ENCODE measurements around the gene ATF7.

ATF7 gene

GRCh38 chr12:53479331-53479730 lies 146.9 kb downstream of the ATF7 start:
- CTCF ChIA-PET, result interaction anchor here (0.6 to 11.2 kb wide), 11 partner anchors 11 to 267 kb away, joined by 3 to 99 read pairs (median 5); partner anchors contain the start of genes MAP3K12 and NPFF
- POLR2A ChIA-PET, result interaction anchor here (1.6 kb wide), 2 partner anchors 13 to 21 kb away, joined by 4 to 7 read pairs; partner anchors contain the start of gene TARBP2

DNA sequence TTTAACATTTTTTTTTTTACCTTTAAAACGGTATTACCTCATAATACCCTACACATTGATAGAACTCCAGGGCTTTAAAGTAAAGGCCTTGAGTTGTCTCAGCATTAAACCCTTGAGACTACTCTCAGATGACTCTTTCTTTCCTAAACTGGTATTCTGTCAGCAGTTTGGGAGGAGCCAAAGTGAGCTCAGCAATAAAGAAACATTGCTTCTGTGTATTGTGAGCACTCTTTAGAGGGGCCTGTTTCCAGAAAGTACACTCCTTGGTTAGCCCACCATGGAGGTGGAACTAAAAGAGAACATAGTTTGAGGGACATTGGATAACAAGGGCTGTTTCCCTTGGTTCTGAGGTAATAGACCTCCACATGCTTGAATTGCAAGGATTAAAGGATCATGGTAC lies 147.3 kb downstream of the ATF7 start:
- CTCF ChIA-PET, result interaction anchor here (0.6 to 11.2 kb wide), 10 partner anchors 12 to 267 kb away, joined by 3 to 99 read pairs (median 5); partner anchors contain the start of genes MAP3K12 and NPFF
- DNase-seq (ENCODE audit: low read depth, low spot score), result no peak
- POLR2A ChIA-PET, result interaction anchor here (1.6 kb wide), 2 partner anchors 13 to 21 kb away, joined by 4 to 7 read pairs; partner anchors contain the start of gene TARBP2
- TF ChIP-seq, protein P1, sequence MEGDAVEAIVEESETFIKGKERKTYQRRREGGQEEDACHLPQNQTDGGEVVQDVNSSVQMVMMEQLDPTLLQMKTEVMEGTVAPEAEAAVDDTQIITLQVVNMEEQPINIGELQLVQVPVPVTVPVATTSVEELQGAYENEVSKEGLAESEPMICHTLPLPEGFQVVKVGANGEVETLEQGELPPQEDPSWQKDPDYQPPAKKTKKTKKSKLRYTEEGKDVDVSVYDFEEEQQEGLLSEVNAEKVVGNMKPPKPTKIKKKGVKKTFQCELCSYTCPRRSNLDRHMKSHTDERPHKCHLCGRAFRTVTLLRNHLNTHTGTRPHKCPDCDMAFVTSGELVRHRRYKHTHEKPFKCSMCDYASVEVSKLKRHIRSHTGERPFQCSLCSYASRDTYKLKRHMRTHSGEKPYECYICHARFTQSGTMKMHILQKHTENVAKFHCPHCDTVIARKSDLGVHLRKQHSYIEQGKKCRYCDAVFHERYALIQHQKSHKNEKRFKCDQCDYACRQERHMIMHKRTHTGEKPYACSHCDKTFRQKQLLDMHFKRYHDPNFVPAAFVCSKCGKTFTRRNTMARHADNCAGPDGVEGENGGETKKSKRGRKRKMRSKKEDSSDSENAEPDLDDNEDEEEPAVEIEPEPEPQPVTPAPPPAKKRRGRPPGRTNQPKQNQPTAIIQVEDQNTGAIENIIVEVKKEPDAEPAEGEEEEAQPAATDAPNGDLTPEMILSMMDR (IDR thresholded peaks at IDR 0.05; ENCODE audit: insufficient read depth, low read length, missing control alignments), result no peak
- H3K4me3 ChIP-seq (ENCODE audit: low read depth, low read length), result no peak overlapping the region

More at GRCh38 chr12:53479331-53479730, 146.9 kb downstream of the ATF7 start:
- TF ChIP-seq, protein P1 (IDR thresholded peaks at IDR 0.05; ENCODE audit: insufficient read depth, low read length, missing control alignments), result no peak
- H3K4me3 ChIP-seq (ENCODE audit: low read depth, low read length), result no peak overlapping the region
- no peak for DNase-seq (ENCODE audit: low read depth, low spot score)

GRCh38 chr12:53476769-53477209 lies 149.4 kb downstream of the ATF7 start:
- ChIA-PET CTCF (interaction anchor here (1.1 to 11.2 kb wide), 15 partner anchors 9 to 155 kb away, joined by 3 to 99 read pairs (median 5); partner anchors contain the start of genes MAP3K12 and NPFF), POLR2A (interaction anchor here (1.4 kb wide), 1 partner anchor 15 kb away, joined by 4 read pairs; no protein-coding TSS in a partner anchor)
- TF ChIP-seq, protein P1 (IDR thresholded peaks at IDR 0.05; ENCODE audit: insufficient read depth, low read length, missing control alignments), result no peak
- H3K4me3 ChIP-seq (ENCODE audit: low read depth, low read length), result no peak overlapping the region
- no peak for DNase-seq (ENCODE audit: low read depth, low spot score)

GRCh38 chr12:53474819-53475218 lies 151.4 kb downstream of the ATF7 start:
- no peak for DNase-seq (ENCODE audit: low read depth, low spot score)
- ChIA-PET CTCF (interaction anchor here (0.9 to 11.2 kb wide), 7 partner anchors 9 to 122 kb away, joined by 3 to 99 read pairs (median 9); partner anchors contain the start of genes NPFF and TARBP2), POLR2A (interaction anchor here (0.6 to 1.7 kb wide), 3 partner anchors 10 to 26 kb away, joined by 3 to 4 read pairs (median 3); no protein-coding TSS in a partner anchor)
- H3K4me3 ChIP-seq (ENCODE audit: low read depth, low read length), result no peak overlapping the region
- TF ChIP-seq, protein P1 (IDR thresholded peaks at IDR 0.05; ENCODE audit: insufficient read depth, low read length, missing control alignments), result no peak

- TF ChIP-seq, protein P1 (IDR thresholded peaks at IDR 0.05; ENCODE audit: insufficient read depth, low read length, missing control alignments), result no peak
- H3K4me3 ChIP-seq (ENCODE audit: low read depth, low read length), result no peak overlapping the region
- DNase-seq (ENCODE audit: low read depth, low spot score), result no peak
- POLR2A ChIA-PET, result interaction anchor here (0.9 to 1.7 kb wide), 2 partner anchors 11 to 27 kb away, joined by 3 to 4 read pairs; no protein-coding TSS in a partner anchor
- CTCF ChIA-PET, result interaction anchor here (1.1 to 11.2 kb wide), 8 partner anchors 8 to 150 kb away, joined by 3 to 99 read pairs (median 4); partner anchors contain the start of genes NPFF and TARBP2
Observed at GRCh38 chr12:53474077-53474476, 152.1 kb downstream of the ATF7 start.

DNA sequence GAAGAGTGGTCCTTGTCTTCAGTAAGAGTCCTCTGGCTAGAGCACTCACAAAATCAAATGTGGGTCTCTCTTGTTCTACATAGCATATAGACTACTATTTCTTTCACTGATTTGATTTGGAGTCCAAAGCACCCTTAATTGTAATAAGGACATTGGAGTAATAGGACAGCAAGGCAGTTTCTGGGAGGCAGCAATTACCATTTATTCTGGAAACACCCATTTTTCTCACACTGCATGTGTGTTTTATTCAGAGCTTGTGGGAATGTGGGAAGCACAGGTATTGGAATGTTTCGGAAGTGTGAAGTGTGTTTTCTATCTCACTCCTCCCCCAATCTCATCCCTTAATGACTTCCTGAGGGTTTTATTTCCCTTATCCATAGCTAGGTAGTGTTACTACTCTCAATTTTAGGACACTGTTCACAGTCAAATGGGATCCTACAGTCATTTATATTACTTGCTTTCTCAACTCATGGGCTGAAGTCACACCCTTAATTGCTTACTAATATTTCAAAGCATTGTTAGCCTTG lies 154.1 kb downstream of the ATF7 start:
- TF ChIP-seq, protein P1 (IDR thresholded peaks at IDR 0.05; ENCODE audit: insufficient read depth, low read length, missing control alignments), result no peak
- no peak for DNase-seq (ENCODE audit: low read depth, low spot score)
- ChIA-PET CTCF (interaction anchor here (0.7 to 11.2 kb wide), 4 partner anchors 16 to 120 kb away, joined by 3 to 99 read pairs (median 44); partner anchors contain the start of gene NPFF), POLR2A (no interaction called here)
- H3K4me3 ChIP-seq (ENCODE audit: low read depth, low read length), result no peak overlapping the region

Measured in AG04449 (cell line).